Stimulated activated CD4-positive, alpha-beta T cell treated with anti-CD3 and anti-CD28 coated beads, Interleukin-4, amount 100 ng/mL, for 24 hours (primary cell): ENCODE measurements around the gene PTPRN2.

Experiments used
- DNase-seq: peaks from one replicate; pipeline ENCODE4 v3.0.0-alpha.2; 2020

The PTPRN2 gene

DNA sequence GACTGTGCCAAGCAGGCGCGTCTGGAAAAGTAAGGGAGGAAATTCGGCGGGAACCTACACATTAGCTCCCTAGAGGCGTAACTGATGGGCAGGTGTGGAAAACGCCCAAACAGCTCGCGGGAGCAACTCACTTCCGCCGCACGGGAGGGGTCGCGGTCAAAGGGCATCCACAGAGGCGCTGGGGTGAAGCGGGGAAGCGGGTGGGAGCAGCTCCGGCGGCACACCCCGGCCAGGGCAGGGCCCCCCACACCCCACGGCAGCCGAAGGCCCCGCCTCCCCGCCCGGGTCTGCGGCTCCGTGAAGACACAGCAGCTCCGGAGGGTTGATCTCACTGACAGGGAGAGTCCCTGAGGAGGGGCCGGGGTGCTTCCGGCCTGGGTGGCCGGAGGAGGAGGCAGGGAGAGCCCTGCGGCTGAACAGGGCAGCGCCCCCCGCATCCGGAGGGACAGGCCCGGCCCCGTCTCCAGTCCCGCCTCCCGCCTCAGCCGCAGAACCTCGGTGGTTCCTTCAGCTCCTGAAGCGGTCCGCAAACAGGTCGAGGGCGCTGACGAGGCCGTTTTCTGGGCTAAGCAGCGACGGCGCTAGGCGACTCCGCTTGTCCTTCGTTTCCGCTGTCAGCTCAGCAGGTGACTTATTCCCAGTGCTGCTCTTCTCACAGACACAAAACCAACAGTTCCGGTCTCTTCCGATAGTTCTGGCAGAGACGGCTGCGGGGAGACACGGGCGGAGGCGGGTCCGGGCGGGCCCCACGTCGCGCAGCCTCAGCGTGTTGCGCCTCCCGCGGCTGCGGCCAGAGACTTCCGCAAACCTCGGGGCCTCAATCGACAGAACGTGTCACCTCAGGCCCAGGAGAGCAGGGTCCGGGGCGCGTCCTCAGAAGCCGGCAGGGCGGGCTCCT lies 974.7 kb downstream of the PTPRN2 start:
- DNase-seq: peak; percentile 57

DNA sequence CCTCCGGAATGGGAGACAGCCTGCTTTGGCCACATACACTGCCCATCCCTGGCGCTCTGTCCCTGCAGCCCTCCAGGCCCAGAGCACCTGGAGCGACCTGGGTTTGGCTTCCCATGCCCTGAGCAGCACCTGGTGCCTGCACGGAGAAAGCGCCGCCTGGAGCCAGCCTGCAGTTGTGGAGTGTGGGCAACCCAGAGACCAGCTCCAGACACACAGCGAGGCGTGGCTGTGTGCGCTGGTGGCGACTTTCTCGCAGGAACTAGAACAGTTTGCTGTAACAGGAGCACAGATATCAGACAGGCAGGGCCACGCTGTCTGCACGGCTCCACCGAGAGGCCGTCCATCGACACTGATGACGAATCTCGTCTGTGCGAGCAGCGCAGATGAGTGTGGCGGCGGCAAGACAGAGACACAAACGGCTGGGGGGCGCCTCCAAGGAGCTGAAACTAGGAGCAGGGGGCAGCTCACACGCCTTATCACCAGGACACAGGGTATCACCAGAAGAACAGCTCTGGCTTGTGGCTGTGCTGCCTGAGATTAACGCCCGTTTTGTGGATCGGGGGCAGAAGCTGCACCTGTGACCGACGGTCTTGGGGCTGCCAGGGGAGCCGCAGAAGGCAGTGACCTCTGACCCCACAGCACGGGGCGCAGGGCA lies 975.5 kb downstream of the PTPRN2 start:
- no peak for DNase-seq

DNA sequence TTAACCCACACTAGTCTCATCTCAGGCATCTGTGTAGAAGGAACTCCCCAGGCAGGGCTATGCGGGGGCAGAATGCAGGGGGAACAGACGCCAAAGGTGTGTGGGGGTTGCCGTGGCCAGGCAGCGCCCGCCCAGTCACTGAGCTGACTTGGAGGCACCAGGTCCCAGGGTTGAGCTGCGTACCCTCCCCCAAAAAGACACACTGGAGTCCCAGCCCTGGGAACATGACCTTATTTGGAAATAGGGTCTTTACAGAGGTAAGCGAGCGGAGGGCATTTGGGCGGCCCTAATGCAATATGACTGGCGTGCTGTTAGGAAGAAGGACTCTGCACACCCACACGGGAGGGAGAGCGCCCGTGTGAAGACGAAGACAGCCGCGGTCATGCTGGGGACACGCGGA lies 976.3 kb downstream of the PTPRN2 start:
- DNase-seq: no peak

DNA sequence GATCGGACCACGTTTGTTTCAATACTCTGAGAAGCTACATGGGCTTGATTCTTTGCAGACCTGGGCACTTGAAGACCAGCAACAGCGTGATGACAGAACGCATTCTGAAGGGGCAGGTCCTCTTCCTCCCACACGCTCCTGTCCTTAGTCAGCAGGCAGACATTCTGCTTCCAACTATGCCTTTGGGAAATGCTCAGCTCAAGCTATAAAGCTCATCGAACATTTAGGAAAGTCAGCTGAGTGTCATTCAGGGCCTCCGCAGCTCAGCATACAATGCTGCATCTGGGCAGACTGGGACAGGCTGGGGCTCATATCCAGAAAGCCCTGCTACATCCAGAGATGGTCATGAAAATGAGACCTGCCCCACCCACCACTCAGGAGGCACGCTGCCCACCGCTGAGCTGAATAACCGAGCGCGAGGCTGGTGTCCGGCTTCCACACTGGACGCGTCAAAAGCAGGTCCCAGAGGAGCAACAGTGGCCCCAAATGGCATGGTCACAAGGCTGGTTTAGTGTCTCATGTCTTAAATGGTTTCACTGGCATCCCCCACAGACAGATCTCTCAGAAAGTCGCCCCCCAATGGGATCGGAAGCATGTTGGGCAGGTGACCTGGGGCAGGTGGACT lies 976.8 kb downstream of the PTPRN2 start:
- DNase-seq: no peak

DNA sequence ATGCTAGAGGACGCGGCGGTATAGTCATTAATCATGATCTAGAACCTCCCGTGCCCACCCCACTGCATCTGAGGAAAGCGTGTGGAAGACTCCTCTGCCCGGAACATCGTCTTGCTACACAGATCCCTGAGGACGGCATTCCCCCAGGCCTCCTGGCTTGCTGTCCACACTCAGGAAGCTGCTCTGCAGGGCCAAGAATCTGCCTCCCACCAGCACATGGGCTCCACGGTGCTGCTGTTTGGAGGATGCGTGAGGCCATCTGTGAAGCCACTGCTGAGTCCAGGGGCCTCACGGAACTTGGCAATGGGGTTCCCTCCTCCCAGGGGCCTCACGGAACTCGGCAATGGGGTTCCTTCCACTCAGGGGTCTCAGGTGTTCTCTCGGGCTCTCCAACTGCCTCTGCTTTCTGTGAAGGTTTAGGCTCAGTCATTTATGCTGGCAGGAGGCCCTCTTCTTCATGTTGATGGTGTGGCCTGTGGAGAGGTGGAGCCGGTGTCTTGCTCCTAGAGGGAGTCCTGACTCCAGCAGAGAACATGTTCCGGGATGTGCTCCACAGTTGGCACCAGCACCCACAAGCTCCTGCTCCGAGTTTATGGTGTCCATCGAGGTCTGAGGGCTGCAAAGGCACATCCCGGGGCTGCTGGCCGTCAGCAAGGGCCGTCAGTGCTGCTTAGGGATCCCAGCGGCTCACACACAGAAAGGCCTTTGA lies 977.5 kb downstream of the PTPRN2 start:
- DNase-seq: no peak

DNA sequence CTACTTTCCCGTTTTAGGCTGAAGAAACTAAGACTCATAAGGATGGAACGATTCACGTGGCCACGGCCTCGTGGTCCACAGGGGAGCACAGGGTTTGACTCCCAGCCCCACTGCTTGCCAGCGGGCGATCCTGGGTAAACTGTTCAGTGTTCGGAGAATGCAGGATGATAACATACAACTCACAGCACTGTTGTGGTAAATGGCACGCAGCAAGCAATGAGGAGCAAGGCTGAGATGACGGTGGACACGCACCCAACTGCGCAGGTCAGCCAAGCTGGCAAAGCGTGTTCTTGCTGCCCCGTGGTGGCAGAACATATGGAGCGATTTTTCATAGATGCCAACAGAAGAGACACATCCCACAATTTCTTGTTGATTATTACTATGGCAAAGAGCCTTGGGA lies 978.1 kb downstream of the PTPRN2 start:
- no peak for DNase-seq

DNA sequence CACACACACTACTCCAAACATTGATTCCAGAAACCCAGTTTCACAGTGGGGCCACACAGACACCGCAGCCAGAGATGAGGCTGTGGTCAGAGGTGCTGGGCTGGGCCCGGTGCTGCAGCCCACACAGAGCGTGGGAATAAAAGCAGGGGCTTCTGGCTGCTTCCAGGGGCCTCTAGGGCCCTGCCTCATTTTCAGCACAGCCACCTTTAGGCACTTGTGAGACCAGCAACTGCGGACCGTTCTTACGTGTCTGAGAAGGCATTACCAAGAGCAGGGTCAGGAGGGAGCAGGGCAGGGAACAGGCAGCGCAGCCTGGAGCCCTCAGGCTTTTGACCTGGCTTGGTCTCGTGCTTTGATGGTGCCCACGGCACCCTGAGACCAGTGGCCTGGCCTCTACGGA lies 980.4 kb downstream of the PTPRN2 start:
- DNase-seq: no peak

DNA sequence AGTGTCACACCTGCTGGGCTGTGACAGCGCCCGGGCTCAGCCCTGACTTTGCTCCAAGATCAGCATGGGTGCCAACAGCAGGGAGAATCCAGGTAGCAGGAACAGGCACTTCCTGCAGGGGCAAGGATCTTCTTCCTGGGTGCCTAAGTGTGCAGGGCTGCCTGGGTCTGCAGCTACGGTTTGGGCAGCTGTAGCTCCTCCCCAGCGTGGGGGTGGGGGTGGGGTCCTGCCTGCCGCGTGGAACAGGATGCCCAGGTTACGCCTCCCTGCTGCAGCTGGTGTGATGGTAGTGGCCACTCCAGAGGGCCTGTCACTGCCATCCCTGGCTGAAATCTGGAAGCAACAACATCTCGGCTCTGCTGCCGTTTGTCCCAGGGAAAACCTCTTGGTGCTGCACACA lies 981.5 kb downstream of the PTPRN2 start:
- DNase-seq: no peak

DNA sequence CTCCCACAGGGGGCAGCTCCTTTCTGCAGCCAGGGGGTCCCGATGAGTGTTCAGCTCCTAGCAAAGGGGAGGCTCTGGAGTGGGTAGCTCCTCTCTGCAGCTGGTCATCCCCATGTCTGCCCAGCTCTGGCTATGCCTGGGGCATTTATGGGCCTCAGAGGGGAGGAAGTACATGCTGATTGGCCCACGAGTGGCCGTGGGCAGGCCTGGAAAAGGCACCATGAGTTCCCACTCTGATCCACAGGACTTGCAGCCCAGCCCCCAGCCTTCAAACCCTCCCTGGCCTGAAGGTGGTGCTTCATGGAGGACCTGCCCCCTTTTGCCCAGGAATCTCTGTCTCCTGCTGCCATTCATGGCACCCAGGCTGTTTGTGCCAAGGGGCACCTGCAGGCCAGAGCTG lies 982.0 kb downstream of the PTPRN2 start:
- DNase-seq: no peak

DNA sequence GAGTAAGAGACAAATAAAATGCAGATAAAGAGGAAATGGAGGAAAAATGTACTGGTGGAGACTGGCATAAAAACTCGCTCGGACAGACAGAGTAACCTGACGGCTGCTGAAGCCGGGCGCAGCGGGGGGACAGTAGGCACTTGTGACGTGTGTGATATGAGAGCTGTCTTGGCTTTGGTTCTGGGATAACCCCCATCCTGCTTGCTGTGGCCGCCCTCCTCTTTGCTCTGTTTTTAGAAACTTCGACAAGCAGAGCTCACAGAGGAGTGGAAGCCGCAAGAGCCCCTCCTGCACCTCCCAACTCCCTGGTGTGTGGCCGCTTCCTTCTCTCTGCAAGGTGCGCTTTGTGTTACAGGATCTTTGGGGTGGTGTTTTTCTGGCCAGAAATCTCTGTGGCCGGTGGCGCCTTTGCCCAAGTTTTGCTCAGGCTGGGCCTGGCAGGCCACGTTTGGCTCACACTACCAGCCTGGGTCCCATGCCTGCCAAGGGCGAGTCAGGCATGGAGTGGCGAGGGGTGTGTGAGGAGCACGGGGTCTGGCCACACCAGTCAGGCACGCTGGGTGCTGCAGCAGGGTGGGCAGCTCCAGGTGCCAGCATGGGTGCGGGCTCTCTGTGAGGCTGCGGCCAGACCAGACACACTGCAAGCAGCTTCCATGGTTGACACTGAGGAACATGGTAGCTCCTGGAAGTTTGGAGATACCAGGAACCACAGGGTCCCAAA lies 982.8 kb downstream of the PTPRN2 start:
- no peak for DNase-seq

DNA sequence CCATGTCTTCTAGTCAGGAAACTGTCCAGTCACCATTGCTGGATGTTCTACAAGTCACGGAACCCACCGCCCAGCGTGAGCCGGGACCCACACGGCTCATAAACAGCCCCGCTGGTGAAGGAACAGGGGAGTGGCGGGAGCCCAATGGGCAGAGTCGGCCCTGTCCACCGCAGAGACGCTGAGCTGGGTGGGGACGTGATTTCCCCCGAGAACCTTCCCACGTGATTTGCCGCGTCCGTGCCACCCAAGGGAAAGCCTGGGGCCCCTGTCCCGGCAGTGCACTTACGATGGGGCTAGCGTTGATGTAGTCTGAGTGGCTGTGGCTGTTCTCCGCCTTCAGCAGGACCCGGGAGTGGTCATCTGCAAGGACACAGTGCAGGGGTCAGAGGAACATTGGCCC lies 983.9 kb downstream of the PTPRN2 start:
- no peak for DNase-seq

DNA sequence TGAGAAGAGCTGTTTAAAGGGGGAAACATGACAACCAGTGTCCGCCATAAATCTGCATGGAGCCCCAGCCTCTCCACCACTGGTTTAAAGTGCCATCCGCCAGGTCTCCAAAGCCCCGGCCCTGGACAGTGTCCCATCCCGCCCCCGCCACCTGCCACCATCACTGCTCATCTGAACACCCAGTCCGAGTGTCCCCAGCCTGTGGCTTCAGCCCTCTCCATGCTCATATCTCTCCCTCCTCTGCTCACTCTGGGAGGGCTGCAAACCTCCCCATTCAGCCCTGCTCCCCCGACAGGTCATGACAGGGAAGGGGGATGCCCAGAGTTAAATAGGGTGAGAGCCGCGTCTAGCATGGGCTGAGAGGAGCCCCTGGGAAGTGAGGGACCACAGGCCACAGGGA lies 984.6 kb downstream of the PTPRN2 start:
- no peak for DNase-seq

DNA sequence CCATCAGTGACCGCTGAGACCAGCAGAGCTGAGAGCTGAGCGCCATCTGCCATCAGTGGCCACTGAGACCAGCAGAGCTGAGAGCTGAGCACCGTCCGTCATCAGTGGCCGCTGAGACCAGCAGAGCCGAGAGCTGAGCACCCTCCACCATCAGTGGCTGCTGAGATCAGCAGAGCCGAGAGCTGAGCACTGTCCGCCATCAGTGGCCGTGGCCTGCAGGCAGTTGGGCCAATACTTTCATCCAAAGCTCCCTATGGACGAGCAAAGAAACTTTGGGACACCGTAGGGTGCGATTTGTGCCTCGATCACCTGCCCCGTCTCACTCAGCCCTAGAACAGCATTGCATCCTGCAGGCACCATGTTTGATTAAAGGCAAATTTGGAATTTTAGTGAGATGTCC lies 985.0 kb downstream of the PTPRN2 start:
- no peak for DNase-seq

DNA sequence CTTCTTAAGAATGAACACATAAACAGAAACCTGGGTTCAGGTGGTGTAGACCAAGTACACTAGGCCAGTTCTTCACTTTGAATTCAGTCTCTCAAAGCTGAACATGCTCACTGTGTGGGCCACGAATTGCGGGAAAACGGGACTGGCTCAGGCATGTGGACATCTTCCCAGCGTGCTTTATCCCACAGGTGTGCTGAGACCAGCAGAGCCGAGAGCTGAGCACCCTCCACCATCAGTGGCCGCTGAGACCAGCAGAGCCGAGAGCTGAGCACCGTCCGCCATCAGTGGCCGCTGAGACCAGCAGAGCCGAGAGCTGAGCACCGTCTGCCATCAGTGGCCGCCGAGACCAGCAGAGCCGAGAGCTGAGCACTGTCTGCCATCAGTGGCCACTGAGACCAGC lies 985.5 kb downstream of the PTPRN2 start:
- DNase-seq: no peak

DNA sequence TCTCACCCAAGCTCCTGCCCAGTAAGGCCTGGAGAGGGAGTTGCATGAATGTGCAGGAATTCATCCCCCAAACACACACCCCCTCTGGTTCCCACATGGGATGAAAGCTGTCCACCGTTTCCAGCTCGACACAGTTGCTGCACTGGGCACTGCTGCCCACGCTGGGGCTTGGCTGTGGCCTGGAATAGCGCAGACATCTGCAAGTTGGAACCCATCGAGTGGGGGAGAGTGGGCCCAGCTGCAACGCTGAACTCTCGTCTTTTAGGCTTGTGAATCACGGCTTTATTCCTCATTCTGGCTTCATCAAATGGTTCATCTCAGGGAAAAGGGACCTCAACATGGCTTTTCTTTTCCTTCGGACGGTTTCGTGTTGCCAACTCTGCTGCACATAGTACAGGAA lies 986.1 kb downstream of the PTPRN2 start:
- DNase-seq: no peak

DNA sequence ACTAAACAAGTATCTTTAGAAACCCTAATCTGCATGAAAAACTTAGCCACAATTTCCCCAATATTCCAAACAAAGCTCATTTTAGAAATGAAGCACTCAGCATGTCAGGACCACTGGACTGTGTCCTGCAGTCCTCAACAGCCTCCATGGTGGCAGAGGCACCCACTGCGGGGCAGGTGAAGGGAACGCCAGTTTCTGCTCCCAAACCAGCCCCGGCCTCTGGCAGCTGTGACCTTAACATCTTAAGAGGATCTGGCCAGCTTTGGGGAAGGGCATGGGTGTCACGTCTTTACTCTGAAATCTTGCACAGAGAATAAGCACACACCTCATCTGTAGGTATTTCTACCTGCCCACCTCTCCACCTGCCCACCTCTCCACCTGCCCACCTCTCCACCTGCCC lies 988.1 kb downstream of the PTPRN2 start:
- no peak for DNase-seq

DNA sequence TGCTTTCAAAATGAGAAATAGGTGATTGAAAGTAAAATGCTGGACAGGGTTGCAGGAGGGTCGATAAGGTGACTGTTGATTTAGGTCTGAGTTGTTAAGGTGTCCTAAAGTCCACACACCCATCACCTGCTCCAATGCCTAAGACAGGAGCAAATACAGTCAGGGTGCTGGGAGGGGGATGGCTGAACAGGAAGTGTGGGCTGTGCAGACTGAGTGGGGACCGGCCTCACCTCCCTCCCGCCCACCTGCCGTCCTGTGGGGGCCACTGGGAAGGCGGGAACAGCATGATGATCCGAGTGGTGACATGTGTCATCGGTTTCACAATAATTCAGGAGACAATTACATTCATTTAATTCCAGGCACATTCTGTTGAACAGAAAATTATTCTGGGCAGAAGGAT lies 990.1 kb downstream of the PTPRN2 start:
- no peak for DNase-seq

DNA sequence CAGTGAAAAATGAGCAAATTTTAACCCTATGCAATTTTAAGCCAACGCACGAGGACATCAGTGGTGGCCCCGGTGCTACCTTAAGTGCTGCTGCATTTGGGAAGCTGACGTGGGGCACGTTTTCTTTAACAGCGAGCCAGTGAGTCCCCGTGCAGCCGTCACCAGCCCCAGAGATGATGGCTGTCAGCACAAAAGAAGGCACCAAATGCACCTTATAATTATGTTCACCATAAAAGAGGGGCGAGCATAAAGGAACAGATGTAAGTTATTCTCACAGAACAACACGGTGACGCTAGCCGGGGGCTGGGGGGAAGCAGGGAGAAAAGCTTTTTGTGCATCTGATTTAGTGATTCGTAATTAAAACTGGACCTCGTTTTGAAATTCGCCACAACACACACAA lies 990.7 kb downstream of the PTPRN2 start:
- no peak for DNase-seq

DNA sequence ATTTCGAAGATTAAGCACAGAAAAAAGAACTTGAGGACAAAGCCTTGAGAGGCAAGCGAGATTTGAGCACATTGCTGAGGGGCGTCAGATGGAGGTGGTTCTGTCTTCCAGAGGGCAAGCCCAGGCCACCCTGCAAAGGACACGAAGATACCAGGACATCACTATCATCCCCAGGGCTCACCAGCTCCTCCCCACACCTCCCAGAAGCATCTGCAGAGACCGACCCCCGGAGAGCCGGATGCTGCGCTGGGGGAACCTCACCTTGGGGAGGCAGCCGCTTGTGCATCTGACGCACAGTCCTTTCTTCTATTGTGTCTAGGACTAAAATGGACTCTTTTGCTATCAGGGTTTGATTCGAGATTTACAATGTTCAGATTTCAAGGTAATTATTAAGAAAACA lies 991.2 kb downstream of the PTPRN2 start:
- DNase-seq: no peak

DNA sequence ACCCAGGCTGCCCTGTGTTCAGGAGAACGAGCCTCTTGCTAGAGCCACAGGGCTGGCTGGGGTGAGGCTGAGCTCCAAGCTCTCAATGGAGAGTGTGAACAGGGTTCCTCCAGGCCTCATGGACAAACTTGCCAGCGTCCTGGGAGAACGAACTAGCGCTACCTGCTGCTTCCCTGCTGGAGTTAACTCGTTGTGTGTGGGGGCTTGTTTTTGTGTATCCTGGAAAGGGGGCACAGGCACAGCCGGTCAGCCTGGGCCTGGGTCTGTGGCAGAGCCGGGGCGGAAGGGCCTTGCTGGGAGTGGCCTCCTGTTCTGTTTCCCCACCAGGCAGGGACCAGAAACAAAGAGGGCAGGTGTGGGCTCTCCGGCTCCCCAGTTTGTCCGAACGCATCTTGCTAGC lies 991.6 kb downstream of the PTPRN2 start:
- DNase-seq: no peak

DNA sequence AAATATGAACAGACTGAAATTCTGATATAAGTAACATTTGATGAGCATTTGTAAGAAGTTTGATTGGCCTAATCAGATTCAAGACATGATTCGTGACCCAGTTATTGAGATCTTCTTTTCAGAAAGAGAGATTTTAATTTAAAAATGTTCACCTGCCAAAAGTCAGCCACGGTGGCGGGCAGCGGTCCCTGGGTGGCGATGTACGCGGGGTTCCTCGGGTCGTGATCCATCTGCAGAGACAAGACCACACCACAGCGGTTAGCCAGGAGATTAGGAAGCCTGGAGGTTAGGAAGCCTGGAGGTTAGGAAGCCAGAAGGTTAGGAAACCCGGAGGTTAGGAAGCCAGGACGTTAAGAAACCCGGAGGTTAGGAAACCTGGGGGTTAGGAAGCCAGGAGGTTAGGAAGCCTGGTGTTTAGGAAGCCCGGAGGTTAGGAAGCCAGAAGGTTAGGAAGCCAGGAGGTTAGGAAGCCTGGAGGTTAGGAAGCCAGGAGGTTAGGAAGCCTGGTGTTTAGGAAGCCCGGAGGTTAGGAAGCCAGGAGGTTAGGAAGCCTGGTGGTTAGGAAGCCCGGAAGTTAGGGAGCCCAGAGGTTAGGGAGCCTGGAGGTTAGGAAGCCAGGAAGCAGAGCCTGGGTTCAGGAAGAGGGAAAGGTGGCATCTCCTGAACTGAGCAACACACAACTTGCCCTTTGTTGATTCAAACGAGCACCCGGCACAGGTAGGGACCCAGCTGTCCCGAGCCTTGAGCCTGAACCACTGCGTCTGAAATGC lies 992.4 kb downstream of the PTPRN2 start:
- DNase-seq: no peak

DNA sequence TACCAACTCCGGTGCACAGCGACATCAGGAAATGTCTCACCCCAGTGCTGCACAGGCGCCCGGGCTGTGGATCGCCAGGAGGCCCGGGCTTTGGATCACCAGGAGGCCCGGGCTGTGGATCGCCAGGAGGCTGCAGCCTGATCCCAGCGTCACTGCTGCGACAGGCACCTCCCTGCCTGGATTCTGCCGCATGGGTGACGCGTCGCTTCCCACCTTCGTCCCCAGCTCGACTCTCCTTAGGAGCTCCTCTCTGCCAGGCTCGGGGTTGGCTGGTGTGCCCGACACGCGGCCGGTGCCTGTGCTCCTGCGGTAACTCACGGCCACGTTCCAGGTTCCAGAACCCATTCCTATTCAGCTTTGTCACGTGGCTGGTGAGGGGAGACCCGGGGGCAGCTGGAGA lies 993.3 kb downstream of the PTPRN2 start:
- DNase-seq: no peak
